Upper lobe of right lung (tissue), 1 donor: Measurements from ENCODE around the gene NOL11. TPM values are rescaled to one million over a fixed set of nuclear protein-coding genes. Genes with fewer than 3 reads are reported as not detected.
"Not testable (repeated sequence)": the region's sequence is repeated elsewhere in the genome, so short reads cannot be mapped to it uniquely, and the experiment has no call there.

Experiments
- ATAC-seq: fragments of 200-7000 bp; cut with Tn5 transposase; one replicate; pipeline ENCODE4 v1.9.1; 2020; ENCODE audit warnings: mild to moderate bottlenecking, moderate library complexity
- DNase-seq: peaks from one replicate; pipeline ENCODE4 v3.0.0-alpha.2; 2020
- H3K27ac ChIP-seq: fragments of 200-600 bp; one replicate; pipeline ENCODE4 v1.8.0; 2022
- H3K27me3 ChIP-seq: fragments of 200-600 bp; one replicate; pipeline ENCODE4 v1.8.0; 2022; ENCODE audit warnings: mild to moderate bottlenecking
- H3K36me3 ChIP-seq: fragments of 200-600 bp; one replicate; pipeline ENCODE4 v1.8.0; 2022
- H3K4me1 ChIP-seq: fragments of 200-600 bp; one replicate; pipeline ENCODE4 v1.8.0; 2022
- H3K4me3 ChIP-seq: fragments of 200-600 bp; one replicate; pipeline ENCODE4 v1.8.0; 2022; ENCODE audit warnings: mild to moderate bottlenecking
- H3K9me3 ChIP-seq: fragments of 200-600 bp; one replicate; pipeline ENCODE4 v1.8.0; 2022
- intact Hi-C: fragments of 100-400 bp; cut with DNase I; formaldehyde crosslinking; loops from one replicate; pipeline ENCODE4 v1.11.0; 2022
- total RNA-seq: library from RNA; stranded (reverse); fragmentation: NEBNext Ultra II Directional; extraction: Animal tissue kit (Norgen Biotek cat#: 25700); gene quantifications from one replicate; pipeline ENCODE4 v1.2.1, GENCODE V29; 2021
- TF ChIP-seq, protein P1 (sequence below): fragments of 200-600 bp; IDR thresholded peaks from one replicate; pipeline ENCODE4 v1.8.0; 2022; ENCODE audit warnings: antibody characterized with exemption
- donor health status: DM: no; HTN: yes; CAD: no; lungs with severe emphysema.

NOL11 gene
- total RNA-seq, 1 donor from 2014 or later = 30.5 TPM

- peak overlapping the region; percentile 93 for H3K27ac ChIP-seq
- no peaks in the 10 kb centered on the region for H3K27me3 ChIP-seq
- H3K4me1 ChIP-seq = peaks cover 14% of the 10 kb centered on the region
- TF ChIP-seq, protein P1, sequence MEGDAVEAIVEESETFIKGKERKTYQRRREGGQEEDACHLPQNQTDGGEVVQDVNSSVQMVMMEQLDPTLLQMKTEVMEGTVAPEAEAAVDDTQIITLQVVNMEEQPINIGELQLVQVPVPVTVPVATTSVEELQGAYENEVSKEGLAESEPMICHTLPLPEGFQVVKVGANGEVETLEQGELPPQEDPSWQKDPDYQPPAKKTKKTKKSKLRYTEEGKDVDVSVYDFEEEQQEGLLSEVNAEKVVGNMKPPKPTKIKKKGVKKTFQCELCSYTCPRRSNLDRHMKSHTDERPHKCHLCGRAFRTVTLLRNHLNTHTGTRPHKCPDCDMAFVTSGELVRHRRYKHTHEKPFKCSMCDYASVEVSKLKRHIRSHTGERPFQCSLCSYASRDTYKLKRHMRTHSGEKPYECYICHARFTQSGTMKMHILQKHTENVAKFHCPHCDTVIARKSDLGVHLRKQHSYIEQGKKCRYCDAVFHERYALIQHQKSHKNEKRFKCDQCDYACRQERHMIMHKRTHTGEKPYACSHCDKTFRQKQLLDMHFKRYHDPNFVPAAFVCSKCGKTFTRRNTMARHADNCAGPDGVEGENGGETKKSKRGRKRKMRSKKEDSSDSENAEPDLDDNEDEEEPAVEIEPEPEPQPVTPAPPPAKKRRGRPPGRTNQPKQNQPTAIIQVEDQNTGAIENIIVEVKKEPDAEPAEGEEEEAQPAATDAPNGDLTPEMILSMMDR = no peak
- H3K36me3 ChIP-seq = peaks cover 28% of the 10 kb centered on the region
- DNase-seq = no peak
- ATAC-seq = no peak
- H3K4me3 ChIP-seq = peak overlapping the region; percentile 97
- intact Hi-C loops = no loop called here
- H3K9me3 ChIP-seq = no peaks in the 10 kb centered on the region
These were observed 697 bp downstream of the NOL11 start for GRCh38 chr17:67718325-67718941.

- Histone ChIP-seq H3K27ac (no peak overlapping the region), H3K4me1 (no peaks in the 10 kb centered on the region), H3K9me3 (no peaks in the 10 kb centered on the region), H3K27me3 (no peaks in the 10 kb centered on the region), H3K4me3 (no peak overlapping the region), H3K36me3 (peaks cover 97% of the 10 kb centered on the region)
- ATAC-seq = no peak
- DNase-seq = no peak
- TF ChIP-seq, protein P1 = no peak
- intact Hi-C loops = no loop called here
These were observed 7.6 kb downstream of the NOL11 start for GRCh38 chr17:67725373-67725791.

DNA sequence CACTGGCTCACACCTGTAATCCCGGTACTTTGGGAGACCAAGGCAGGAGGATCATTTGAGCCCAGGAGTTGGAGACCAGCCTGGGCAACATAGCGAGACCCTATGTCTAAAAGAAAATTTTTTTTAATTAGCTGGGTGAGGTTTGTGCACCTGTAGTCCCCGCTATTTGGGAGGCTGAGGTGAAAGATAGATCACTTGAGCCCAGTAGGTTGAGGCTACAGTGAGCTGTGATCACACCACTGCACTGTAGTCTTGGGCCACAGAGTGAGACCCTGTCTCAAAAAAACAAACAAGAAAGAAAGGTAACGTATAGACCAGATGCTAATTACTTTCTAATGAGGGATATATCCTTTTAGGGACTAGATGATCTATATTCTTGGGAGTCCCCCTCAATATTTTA, 8.1 kb downstream of the NOL11 start:
- Histone ChIP-seq H3K4me3 (no peak overlapping the region), H3K27ac (no peak overlapping the region), H3K27me3 (no peaks in the 10 kb centered on the region), H3K4me1 (no peaks in the 10 kb centered on the region), H3K9me3 (no peaks in the 10 kb centered on the region), H3K36me3 (peaks cover 97% of the 10 kb centered on the region)
- intact Hi-C loops = no loop called here
- ATAC-seq (no peak), DNase-seq (no peak)
- TF ChIP-seq, protein P1 = no peak

GRCh38 chr17:67727152-67728039, 9.7 kb downstream of the NOL11 start:
- H3K4me3 ChIP-seq, intact Hi-C loops, H3K27ac ChIP-seq, H3K27me3 ChIP-seq, H3K4me1 ChIP-seq, H3K9me3 ChIP-seq, DNase-seq, ATAC-seq: not testable (repeated sequence)
- H3K36me3 ChIP-seq = peaks cover 93% of the 10 kb centered on the region

DNA sequence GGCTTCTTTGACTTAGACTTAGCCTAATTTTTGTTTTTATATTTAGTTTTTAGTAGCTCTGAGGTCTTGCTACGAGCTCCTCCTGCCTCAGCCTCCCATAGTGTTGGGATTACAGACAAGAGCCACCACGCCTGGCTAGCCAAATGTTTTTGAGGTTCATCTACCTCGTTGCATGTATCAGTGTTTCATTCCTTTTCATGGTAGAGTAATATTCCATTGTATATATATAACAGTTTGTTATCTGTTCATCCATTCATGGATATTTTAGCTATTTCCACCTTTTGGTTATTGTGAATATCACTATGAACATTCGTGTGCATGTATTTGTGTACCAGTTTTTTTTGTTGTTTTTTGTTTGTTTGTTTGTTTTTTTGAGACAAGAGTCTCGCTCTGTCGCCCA, 12.2 kb downstream of the NOL11 start:
- Histone ChIP-seq H3K4me1 (no peaks in the 10 kb centered on the region), H3K9me3 (no peaks in the 10 kb centered on the region), H3K27me3 (no peaks in the 10 kb centered on the region), H3K36me3 (peaks cover 97% of the 10 kb centered on the region), H3K4me3 (no peak overlapping the region), H3K27ac (no peak overlapping the region)
- ATAC-seq (no peak), DNase-seq (no peak)
- intact Hi-C loops = no loop called here
- TF ChIP-seq, protein P1 = no peak

DNA sequence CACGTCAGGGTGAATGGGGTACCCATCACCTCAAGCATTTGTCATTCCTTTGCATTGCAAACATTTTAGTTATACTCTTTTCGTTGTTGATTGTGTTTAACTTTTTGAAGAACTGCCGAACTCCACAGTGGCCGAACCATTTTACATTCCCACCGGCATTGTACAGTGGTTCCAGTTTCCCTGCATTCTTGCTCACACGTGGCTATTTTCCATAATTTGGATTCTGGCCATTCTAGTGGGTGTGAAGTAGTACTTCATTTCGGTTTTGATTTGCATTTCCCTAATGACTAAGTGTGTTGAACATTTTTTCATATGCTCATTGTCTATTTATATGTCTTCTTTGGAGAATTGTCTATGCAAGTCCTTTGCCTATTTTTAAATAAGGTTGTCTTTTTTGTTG, 13.0 kb downstream of the NOL11 start:
- H3K9me3 ChIP-seq = no peaks in the 10 kb centered on the region
- H3K36me3 ChIP-seq = peaks cover 97% of the 10 kb centered on the region
- no peaks in the 10 kb centered on the region for H3K27me3 ChIP-seq
- no peaks in the 10 kb centered on the region for H3K4me1 ChIP-seq
- H3K4me3 ChIP-seq = no peak overlapping the region
- ATAC-seq = no peak
- no peak for DNase-seq
- no peak overlapping the region for H3K27ac ChIP-seq
- intact Hi-C loops = no loop called here
- TF ChIP-seq, protein P1 = no peak
